ENCODE results near the gene SNAPIN.

GRCh38 chr1:153642161-153642560, 16.3 kb upstream of the SNAPIN start:
- TF ChIP-seq E2F1 (CRISPR knock-in tag; IDR thresholded peaks at IDR 0.05) (no peak), CTCF (IDR thresholded peaks at IDR 0.05) (no peak), ESRRA (CRISPR knock-in tag; IDR thresholded peaks at IDR 0.05; ENCODE audit: borderline replicate concordance) (no peak), NFYB (CRISPR knock-in tag; conservative IDR thresholded peaks at IDR 0.05; ENCODE audit: low read depth) (no peak), ATF2 (CRISPR knock-in tag; IDR thresholded peaks at IDR 0.05; ENCODE audit: borderline replicate concordance, low read depth) (no peak), AFF4 (CRISPR knock-in tag; IDR thresholded peaks at IDR 0.05; ENCODE audit: borderline replicate concordance) (no peak), USF1 (CRISPR knock-in tag; IDR thresholded peaks at IDR 0.05) (no peak)

All from WTC11 (cell line).